GM21786 (cell line): Measurements from ENCODE around the gene PRDM11.

Source experiments
- ATAC-seq: cut with Tn5 transposase; IDR thresholded peaks from one replicate; pipeline ENCODE4 v1.9.1; 2021; ENCODE audit not compliant: unreplicated experiment

PRDM11 gene

DNA sequence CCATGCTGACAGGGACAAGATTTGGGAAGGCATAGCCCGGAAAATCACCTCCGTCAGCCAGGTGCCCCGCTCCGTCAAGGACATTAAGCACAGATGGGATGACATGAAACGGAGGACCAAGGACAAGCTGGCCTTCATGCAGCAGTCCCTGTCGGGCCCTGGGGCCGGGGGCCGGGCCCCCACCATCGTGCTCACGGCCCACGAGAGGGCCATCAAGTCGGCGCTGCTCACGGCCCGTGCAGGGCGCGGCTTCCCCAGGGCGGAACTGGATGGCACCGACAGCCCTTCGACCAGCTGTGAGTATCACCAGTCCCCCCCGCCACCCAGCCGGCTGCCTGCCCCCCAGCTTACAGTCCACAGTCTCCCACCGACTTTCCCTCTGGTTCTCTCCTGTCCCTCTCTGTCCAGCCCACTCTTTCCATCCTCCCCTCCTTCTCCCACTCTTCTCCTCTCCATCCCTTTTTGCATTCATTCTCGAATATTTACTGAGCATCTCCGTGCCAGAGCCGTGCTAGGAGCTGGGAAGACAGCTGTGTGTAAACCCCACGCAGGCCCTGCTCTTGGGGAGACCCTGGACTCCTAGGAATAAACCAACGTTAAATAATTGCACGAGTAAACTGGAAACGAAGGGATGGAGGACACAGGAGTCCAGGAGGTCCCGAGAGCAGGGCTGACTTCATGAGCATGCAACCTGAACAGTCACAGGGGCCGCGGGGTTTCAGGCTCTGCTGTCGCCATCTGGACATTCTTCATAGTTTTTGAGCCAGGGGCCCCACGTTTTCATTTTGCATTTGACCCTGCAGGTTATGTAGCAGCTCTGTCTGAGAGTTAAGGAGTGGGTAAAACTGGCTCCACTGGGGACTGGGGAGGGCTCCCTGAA, 62.8 kb downstream of the PRDM11 start:
- ATAC-seq: no peak

DNA sequence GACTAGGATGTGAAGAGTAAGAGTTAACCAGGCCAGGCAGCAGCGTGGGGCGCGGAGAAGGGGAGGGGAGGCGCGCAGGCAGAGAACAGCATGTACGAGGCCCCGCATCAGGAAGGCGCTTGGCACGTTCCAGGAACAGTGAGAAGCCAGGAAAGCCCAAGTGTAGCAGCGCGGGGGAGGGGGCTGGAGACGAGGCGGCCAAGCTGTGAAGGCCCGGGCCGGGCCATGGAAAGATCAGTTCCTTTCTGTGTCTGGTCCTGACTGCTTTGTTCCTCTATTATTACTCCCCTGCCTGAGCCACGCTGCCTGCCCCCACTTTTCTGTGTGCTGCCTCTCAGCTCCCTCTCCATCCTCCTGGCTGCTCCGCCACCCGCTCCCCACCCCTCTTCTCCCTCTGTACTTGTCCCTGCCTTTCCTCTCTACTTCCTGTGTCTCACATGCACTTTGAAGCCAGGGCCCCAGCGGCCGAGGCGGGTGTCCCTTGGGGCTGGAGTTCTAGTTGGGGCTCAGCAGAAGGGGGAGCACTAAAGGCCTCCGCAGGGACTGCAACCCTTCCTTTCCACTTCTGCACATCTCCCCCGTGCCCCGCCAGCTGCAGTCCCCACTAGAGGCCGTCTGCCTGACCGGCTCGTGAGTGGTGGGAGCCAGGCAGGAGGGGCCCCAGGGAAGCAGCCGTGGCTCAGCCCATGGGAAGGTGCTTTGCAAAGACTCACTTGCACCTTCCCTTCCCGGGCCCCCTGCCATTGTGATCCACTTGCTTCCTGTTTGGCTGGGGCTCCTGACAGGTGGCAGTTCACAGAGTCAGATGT, 63.7 kb downstream of the PRDM11 start:
- no peak for ATAC-seq

DNA sequence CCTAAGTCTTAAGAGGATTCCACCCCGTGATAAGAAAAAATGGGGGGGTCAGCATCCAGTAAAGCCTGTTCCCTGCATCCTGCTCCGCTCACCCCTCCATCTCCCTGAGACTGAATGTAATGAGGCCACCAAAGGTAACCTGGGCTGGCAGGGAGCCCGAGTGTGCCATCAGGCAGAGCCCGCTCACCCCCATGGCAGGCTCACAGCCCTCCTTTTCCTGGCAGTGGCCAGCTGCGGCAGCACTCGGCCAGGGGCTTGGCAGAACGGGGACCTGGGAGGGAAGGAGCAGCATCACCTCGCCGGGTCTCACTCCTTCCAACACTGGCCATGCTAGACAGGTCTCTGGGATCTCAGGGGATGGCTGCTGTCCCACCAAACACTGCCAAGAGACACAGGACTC, 64.4 kb downstream of the PRDM11 start:
- ATAC-seq: no peak

DNA sequence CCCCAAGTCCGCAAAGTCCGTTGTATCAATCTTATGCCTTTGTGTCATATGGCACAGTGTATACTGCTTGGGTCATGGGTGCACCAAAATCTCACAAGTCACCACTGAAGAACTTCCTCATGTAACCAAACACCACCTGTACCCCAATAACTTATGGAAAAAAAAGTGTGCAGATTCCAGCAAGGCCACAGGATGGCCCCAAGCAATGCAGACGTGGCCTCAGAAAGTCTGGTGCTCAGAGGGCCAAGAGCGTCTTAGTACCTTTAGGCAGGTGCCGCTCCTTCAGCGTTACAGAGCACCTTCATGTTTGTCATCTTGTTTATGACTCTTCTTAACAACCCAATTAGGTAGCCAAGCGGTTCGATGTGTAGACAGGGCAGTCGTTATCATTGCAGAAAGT, 65.3 kb downstream of the PRDM11 start:
- ATAC-seq: no peak

DNA sequence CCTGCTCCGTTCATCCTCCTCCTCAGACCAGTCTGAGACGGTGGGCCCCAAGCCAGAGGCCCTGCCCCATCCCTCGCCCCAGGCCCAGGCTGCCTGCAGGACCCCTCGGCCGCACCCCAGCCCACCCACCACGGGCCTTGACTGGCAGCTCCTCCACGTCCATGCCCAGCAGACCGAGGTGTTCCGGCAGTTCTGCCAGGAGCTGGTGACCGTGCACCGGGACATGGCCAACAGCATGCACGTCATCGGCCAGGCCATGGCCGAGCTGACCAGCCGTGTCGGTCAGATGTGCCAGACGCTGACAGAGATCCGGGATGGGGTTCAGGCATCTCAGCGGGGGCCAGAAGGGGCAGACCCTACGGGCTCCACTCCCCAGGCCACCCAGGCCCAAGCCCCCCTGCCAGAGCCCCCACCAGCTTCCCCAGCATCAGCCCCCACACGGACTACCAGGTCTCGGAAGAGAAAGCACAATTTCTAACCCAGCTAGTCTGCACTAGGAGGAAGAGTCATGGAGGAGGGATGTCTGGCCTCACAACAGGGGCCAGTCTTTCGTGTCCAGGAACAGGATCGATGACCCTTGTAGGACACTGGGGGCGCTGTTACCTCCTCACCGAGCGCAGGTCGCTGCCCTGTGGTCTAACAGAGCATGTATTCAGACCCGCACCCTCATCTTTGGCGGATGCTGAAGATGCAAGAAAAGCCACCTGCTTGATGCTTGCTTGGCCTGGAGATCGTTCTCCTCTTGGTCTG, 66.3 kb downstream of the PRDM11 start:
- ATAC-seq: no peak

DNA sequence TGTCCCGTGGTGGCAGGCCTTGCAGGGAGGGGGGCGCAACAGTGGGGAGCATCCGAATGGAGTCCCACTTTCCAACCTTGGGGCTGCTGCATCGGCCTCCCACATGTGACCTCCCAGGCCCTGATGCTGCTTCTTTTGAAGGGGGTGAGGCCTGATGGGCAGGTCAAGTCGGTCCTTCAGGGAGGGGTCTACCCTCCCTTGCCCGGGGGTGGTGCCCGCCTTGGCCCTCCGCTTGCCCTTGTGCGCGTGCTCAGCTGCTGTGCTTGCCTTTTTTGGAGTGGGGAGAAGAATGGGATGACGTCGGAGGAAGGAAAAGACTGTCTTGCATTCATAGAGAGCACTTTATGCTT, 66.9 kb downstream of the PRDM11 start:
- no peak for ATAC-seq

DNA sequence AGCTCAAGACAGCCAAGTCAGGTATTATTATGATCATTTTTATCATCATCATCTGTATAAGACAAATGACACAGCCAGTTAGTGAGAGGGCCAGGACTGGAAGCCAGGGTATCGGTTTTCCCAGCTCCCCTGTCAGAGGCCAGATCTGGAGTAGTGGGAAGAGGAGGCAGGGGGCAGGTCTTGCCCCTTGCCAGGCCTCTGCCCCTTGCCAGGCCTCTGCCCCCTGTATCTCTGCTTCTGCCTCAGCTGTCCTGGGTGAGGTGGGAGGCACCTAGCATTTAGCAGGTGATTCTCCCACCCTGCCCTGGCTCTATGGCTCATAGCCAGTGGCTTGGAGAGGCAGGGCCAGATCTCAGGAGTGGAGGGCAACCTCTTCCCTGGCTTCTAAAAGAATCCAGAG, 67.3 kb downstream of the PRDM11 start:
- ATAC-seq: no peak

DNA sequence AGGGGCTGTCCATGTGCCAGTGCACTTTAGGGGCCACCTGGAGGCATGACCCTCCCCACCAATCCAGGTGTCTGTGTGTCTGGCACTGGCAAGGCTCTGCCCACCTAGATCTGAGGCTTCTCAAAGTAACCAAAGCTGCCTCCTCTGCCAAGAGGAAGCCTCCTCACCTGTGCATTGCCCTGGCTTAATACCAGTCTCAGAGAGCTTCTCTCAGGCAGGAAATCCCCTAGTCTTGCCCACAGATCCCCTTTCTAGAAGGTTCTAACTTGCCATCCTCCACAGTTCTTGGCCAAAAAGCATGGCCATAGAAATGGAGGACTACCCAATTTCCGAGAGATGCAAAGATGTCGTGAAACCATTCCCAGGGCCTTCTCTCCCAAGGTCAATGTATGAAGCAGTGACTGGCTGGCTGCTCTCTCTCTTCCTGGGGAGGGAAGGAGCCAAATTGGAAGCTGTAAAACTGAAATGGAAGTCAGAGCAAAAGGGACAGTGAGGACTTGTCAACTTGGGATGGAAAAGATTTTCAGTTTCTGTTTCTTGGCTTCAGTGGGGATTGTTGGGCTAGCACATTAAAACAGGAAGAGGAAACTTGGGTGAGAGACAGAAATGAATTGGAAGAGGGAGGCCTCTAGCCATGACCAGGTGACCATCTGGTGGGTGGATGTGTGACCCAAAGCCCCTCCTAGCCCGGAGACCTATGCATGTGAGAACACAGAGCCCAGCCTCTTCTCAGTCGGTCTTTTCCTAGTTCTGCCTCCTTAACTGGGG, 68.8 kb downstream of the PRDM11 start:
- no peak for ATAC-seq

DNA sequence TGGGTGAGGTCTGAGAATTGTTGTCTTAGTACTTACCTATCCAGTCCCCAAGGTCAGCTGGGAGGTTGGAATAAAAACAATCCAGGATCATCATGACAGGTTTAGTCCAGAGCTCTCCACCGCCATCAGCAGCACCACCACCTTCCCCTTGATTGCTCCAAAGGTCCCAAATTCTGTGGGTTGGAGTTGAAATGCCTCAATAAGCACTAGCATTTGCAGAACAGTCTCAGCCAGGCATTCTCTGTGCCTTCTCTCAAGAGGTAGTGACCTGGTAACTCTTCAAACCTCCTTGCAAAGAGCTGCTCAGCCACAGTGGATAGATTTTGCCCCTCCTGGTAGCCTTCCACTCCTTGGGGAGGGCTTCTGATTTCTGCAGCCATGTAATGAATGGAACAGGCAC, 69.6 kb downstream of the PRDM11 start:
- no peak for ATAC-seq

DNA sequence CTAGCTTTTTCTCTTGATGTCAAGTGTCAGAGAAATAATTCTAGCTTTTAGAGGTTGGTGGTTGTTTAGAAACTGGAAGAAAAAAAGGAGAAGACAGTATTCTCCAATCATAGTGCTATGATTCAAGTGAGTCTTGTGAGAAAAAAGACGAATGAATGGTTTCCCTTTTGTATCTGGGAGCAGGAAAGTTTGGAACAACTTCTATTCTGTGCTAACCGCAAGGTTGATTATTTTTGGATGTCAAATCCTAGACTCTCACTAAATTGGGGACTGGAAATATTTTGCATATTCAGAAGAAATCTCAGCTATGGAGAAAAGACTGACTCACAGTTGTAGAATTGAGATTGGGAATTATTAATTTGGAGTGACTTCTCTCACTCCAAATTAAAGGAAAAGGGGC, 70.5 kb downstream of the PRDM11 start:
- ATAC-seq: no peak

DNA sequence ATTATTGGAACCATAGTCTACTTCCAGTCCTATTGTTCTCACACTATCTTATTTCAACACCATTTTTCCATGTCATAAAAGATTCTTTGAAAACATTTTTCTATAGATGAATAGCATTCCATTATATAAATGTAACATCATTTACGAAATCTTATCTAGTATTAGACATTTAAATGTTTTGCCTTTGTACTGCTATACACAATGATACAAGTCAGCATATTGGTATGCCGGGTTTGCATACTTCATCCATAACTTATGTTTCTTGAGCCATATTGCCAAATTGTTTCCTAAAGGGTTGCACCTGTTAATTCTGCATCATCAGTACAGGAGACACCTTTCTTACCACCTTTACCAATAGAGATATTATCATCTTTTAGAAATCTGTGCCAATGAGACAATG, 71.6 kb downstream of the PRDM11 start:
- no peak for ATAC-seq

DNA sequence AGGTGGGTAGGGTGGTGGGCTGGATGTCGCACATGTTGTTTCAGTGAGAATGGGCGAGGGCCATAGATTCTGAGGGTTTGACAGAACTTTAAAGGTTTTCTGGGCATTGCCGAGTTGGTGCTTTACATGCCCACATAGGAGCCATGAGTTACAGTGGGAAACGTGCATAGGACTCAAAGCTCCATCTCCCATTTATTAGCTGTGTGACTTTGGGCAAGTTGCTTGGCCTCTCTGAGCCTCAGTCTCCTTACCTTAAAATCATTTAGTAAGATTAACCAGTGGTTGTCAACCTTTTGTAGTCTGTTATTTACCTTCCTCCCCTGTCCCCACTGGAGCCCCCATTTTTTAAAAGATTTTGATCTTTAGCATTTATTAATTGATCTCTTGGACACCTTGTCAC, 72.3 kb downstream of the PRDM11 start:
- ATAC-seq: no peak

DNA sequence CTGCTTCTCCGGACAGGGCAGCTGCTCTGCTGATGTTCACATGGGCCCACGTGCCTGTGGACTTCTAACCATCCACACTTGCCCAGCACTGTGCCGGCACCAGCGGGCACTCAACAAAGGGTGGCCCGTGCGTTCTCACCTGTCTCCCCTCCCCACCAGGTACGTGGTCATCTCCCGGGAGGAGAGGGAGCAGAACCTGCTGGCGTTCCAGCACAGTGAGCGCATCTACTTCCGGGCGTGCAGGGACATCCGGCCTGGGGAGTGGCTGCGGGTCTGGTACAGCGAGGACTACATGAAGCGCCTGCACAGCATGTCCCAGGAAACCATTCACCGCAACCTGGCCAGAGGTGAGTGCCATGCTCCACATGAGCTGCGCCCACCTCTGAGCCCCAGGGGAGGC, 73.0 kb downstream of the PRDM11 start:
- no peak for ATAC-seq

DNA sequence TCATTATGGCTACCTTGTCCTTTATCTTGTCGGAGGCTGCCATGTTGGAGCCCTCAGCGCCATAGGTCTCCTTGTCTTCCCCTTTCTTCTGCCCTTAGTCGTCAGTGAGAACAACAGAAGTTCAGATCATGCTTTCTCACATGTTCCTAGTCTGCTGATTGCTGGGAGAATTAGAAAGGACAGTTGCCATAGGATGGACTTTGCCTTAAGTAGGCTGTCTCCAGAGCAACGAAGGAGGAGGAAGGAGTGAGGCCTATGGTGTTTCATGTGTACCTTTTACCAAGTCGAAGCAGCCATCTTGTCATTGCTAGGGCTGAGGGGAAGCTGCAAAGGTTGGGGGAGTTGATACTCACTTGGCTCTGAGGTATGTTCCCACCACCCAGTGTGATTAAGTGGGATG, 77.1 kb downstream of the PRDM11 start:
- ATAC-seq: no peak

DNA sequence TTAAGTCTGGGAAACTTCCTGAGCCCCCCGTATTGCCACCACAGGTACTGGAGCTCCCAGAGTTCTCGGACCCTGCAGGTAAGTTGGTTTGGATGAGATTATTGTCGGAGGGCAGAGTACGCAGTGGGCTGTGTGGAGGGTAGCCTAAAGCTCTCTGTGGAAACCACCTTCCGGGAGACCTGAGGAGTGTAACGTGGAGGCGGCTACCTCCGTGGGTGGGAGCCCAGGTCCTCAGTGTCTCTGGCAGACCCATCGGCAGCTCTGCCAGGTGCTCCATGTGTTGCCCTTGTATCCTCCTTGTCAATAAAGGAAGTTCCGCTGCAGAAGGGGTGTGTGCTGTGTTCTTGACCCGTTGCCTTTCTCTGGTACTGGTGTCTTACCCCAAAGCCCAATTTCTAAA, 78.3 kb downstream of the PRDM11 start:
- ATAC-seq: no peak

DNA sequence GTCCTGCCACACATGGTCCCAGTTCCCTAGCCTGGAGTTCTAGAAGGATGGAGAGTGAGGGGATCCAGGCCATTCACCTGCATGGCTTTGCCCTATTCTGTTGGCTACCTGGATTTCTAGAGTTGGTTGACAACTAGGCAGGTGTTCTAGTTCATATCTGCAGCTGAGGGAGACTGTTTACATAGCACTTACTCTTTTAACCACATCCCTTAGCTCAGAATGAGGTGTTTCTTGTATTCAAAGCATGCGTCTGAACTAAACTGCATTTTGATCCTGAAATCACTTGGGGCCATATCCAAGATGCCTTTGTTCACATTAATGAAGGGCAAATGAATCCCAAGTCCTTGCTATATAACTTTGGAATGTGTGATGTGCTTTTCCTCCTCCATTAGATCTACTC, 78.8 kb downstream of the PRDM11 start:
- ATAC-seq: no peak

DNA sequence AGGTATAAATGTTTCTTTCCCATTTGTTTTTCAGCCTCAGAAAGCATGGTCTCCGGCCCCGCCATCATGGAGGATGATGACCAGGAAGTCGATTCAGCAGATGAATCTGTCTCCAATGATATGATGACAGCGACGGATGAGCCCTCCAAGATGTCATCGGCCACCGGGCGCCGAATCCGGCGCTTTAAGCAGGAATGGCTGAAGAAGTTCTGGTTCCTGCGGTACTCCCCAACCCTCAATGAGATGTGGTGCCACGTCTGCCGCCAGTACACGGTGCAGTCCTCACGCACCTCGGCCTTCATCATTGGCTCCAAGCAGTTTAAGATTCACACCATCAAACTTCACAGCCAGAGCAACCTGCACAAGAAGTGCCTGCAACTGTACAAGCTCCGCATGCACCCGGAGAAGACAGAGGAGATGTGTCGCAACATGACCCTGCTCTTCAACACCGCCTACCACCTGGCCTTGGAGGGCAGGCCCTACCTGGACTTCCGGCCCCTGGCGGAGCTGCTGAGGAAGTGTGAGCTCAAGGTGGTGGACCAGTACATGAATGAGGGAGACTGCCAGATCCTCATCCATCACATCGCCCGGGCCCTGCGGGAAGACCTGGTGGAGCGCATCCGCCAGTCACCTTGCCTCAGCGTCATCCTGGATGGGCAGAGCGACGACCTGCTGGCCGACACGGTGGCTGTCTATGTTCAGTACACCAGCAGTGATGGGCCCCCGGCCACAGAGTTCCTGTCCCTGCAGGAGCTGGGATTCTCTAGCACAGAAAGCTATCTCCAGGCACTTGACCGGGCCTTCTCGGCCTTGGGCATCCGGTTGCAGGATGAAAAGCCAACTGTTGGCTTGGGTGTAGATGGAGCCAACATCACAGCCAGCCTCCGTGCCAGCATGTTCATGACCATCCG, 79.8 kb downstream of the PRDM11 start:
- no peak for ATAC-seq

DNA sequence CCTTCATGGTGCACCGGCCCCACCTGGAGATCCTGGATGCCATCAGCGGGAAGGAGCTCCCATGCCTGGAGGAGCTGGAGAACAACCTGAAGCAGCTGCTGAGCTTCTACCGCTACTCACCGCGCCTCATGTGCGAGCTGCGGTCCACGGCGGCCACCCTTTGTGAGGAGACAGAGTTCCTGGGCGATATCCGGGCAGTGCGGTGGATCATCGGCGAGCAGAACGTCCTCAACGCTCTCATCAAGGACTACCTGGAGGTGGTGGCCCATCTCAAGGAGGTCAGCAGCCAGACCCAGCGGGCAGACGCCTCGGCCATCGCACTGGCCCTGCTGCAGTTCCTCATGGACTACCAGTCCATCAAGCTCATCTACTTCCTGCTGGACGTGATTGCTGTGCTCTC, 80.5 kb downstream of the PRDM11 start:
- no peak for ATAC-seq

DNA sequence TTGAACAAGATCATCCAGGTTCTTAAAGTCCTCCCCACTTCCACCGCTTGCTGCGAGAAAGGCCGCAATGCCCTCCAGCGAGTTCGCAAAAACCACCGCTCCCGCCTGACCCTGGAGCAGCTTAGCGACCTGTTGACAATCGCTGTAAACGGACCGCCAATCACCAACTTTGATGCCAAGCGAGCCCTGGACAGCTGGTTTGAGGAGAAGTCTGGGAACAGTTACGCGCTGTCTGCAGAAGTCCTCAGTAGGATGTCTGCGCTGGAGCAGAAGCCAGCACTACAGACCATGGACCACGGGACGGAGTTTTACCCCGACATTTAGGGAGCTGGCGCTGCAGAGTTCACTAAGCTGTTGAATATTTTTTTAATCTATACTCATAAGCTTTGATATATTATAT, 81.4 kb downstream of the PRDM11 start:
- ATAC-seq: no peak
